Breast epithelium (tissue), 4 donors: ENCODE results near the gene RNASET2. TPM values are rescaled to one million over a fixed set of nuclear protein-coding genes. Genes with fewer than 3 reads are reported as not detected.

Experiments
- DNase-seq, 2 donors: peaks; one replicate each; pipeline ENCODE4 v3.0.0-alpha.2; 2019; ENCODE audit warnings: low spot score in 2 of 2
- H3K27ac ChIP-seq, 2 donors: fragments of 200-600 bp; sonication (generic) in 1 of 2; one replicate each; pipeline ENCODE4 v1.5.1; 2016 to 2019; ENCODE audit warnings: mild to moderate bottlenecking in 1 of 2
- H3K27me3 ChIP-seq, 2 donors: fragments of 200-600 bp; sonication (generic) in 1 of 2; one replicate each; pipeline versions ENCODE4 v1.5.1 to v1.6.0; 2017 to 2019; ENCODE audit warnings: control low read depth in 1 of 2, mild to moderate bottlenecking in 1 of 2
- H3K36me3 ChIP-seq: fragments of 200-600 bp; one replicate; pipeline ENCODE4 v1.5.1; 2019
- H3K4me1 ChIP-seq, 2 donors: fragments of 200-600 bp; sonication (generic); one replicate each; pipeline ENCODE4 v1.5.1; 2016 to 2019; ENCODE audit warnings: control low read depth in 1 of 2
- H3K4me3 ChIP-seq, 3 donors: fragments of 200-600 bp; sonication (generic); 1 replicate in 2 of 3; 2 replicates in 1 of 3; pipeline ENCODE4 v1.5.1; 2016 to 2019; ENCODE audit warnings: mild to moderate bottlenecking in 3 of 3, moderate library complexity in 2 of 3
- H3K9me3 ChIP-seq, 2 donors: fragments of 200-600 bp; sonication (generic) in 1 of 2; one replicate each; pipeline ENCODE4 v1.5.1; 2016 to 2019; ENCODE audit warnings: control low read depth in 1 of 2
- POLR2A ChIP-seq: fragments of 450-650 bp; IDR thresholded peaks from one replicate; pipeline ENCODE4 v1.6.1; 2016; ENCODE audit warnings: antibody characterized with exemption, mild to moderate bottlenecking, moderate library complexity
- POLR2AphosphoS5 ChIP-seq, 3 donors: sonication (generic); formaldehyde crosslinking; IDR thresholded peaks; one replicate each; pipeline ENCODE4 v1.6.1; 2017; ENCODE audit warnings: antibody characterized with exemption in 3 of 3
- intact Hi-C: fragments of 100-400 bp; cut with DNase I; formaldehyde crosslinking; loops from one replicate; pipeline ENCODE4 v1.15.1; 2023; ENCODE audit warnings: low total_unique reads
- total RNA-seq, 3 donors: library from RNA; depleted of rRNA; stranded (reverse); fragments of >200 nt; gene quantifications; one replicate each; pipeline ENCODE4 v1.1.0, GENCODE V29; 2016
- TF ChIP-seq, protein P1 (sequence below), 3 donors: fragments of 450-650 bp; IDR thresholded peaks; one replicate each; pipeline ENCODE4 v1.5.1; 2016 to 2017; ENCODE audit warnings: antibody characterized with exemption in 3 of 3, mild to moderate bottlenecking in 3 of 3, moderate library complexity in 3 of 3

The RNASET2 gene
- total RNA-seq, 3 donors from 2014 or later: 35.1 to 82.9 (median 80.6) TPM

- intact Hi-C loops: no loop called here
- H3K4me1 ChIP-seq: peaks cover 0 to 6% of the 10 kb centered on the region in 2 donors
- TF ChIP-seq, protein P1, sequence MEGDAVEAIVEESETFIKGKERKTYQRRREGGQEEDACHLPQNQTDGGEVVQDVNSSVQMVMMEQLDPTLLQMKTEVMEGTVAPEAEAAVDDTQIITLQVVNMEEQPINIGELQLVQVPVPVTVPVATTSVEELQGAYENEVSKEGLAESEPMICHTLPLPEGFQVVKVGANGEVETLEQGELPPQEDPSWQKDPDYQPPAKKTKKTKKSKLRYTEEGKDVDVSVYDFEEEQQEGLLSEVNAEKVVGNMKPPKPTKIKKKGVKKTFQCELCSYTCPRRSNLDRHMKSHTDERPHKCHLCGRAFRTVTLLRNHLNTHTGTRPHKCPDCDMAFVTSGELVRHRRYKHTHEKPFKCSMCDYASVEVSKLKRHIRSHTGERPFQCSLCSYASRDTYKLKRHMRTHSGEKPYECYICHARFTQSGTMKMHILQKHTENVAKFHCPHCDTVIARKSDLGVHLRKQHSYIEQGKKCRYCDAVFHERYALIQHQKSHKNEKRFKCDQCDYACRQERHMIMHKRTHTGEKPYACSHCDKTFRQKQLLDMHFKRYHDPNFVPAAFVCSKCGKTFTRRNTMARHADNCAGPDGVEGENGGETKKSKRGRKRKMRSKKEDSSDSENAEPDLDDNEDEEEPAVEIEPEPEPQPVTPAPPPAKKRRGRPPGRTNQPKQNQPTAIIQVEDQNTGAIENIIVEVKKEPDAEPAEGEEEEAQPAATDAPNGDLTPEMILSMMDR (IDR thresholded peaks at IDR 0.05): no peak
- TF ChIP-seq POLR2A (no peak), POLR2AphosphoS5 (IDR thresholded peaks at IDR 0.05) (no peak)
- H3K27ac ChIP-seq: no peak overlapping the region
- no peaks in the 10 kb centered on the region for H3K27me3 ChIP-seq
- H3K4me3 ChIP-seq: no peak overlapping the region
- H3K9me3 ChIP-seq: no peaks in the 10 kb centered on the region
- no peak for DNase-seq
- H3K36me3 ChIP-seq: no peaks in the 10 kb centered on the region
These were observed 3.7 kb upstream of the RNASET2 start for GRCh38 chr6:166959911-166960608.

- Histone ChIP-seq H3K9me3 (no peaks in the 10 kb centered on the region), H3K27ac (peak overlapping the region; percentile 35 to 56), H3K36me3 (no peaks in the 10 kb centered on the region), H3K4me3 (no peak overlapping the region), H3K4me1 (peaks cover 0 to 6% of the 10 kb centered on the region in 2 donors), H3K27me3 (no peaks in the 10 kb centered on the region)
- DNase-seq: no peak
- intact Hi-C loops: no loop called here
- TF ChIP-seq POLR2A (no peak), POLR2AphosphoS5 (IDR thresholded peaks at IDR 0.05) (no peak)
- TF ChIP-seq, protein P1 (IDR thresholded peaks at IDR 0.05): no peak
These were observed 2.8 kb upstream of the RNASET2 start for GRCh38 chr6:166958926-166959861.

- Histone ChIP-seq H3K4me3 (peak overlapping the region in 1 of 3 donors; percentile 92), H3K4me1 (peaks cover 0 to 6% of the 10 kb centered on the region in 2 donors), H3K27me3 (no peaks in the 10 kb centered on the region), H3K9me3 (no peaks in the 10 kb centered on the region), H3K36me3 (no peaks in the 10 kb centered on the region), H3K27ac (peak overlapping the region; percentile 88 to 90)
- intact Hi-C loops: no loop called here
- no peak for DNase-seq
- TF ChIP-seq POLR2AphosphoS5 (IDR thresholded peaks at IDR 0.05) (no peak), POLR2A (no peak)
- TF ChIP-seq, protein P1 (IDR thresholded peaks at IDR 0.05): no peak
These were observed 1.4 kb upstream of the RNASET2 start for GRCh38 chr6:166957805-166958076.

DNA sequence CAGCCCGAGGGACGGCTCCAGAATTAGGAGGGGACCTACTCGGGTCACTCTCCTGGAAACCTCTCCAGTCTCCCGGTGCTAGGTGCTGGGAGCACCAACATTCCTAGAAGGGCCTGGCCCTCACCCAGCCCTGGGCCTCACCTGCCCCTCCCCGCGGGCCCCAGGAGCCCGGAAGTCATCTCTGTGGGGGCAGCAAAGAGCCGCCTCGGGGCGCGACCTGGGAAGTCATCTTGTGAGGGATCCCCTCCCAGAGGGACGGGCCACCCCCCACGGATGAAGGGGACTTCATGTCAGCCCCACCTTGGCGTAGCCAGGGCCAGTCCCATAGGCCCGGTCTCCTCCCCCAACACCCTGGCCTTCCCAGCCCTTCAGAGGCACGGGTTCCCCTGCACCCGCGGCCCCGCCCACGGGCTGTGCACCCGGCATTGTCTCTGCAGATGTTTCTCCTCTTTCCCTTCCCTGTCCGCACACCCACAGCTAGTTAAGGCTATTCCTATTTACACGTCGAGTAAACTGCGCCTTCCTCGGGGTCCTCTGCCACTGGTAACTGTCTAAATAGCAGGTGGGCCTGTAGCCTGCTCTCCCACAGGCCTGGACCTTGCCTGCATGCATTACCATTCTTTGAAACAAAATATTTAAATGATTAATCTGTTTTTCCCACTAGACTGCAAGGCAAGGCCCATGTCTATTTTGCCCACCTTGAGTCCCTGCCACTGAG is 896 bp upstream of the RNASET2 start:
- H3K36me3 ChIP-seq: no peaks in the 10 kb centered on the region
- H3K4me1 ChIP-seq: peaks cover 0 to 6% of the 10 kb centered on the region in 2 donors
- DNase-seq: no peak
- peak overlapping the region; percentile 69 to 92 (median 84) for H3K4me3 ChIP-seq
- peak overlapping the region; percentile 88 to 90 for H3K27ac ChIP-seq
- H3K27me3 ChIP-seq: no peaks in the 10 kb centered on the region
- no peaks in the 10 kb centered on the region for H3K9me3 ChIP-seq
- TF ChIP-seq POLR2A: no peak
- TF ChIP-seq, protein P1 (IDR thresholded peaks at IDR 0.05): no peak
- TF ChIP-seq POLR2AphosphoS5 (IDR thresholded peaks at IDR 0.05): no peak
- intact Hi-C loops: no loop called here
